Stimulated activated naive CD4-positive, alpha-beta T cell (primary cell): ENCODE data around the gene CST8.
"Not testable (repeated sequence)": the region's sequence is repeated elsewhere in the genome, so short reads cannot be mapped to it uniquely, and the experiment has no call there.

Source experiments
- DNase-seq, 6 experiments: peaks; one replicate each; lab custom pipeline; 2025; lab: John Stamatoyannopoulos, UW

Gene CST8

GRCh38 chr20:23490817-23491216 lies at the start of gene CST8:
Gene CST8 (plus strand): TSS chr20:23491117. CDS start chr20:23491668, 551 bp downstream.
- no peak for DNase-seq

- DNase-seq = peak in 5 of 6 experiments; percentile 7 to 28 (median 21)
Measured at GRCh38 chr20:23441850-23442313, 49.0 kb upstream of the CST8 start.

GRCh38 chr20:23442436-23442835 lies 48.5 kb upstream of the CST8 start:
- DNase-seq = no peak

- no peak for DNase-seq
Measured at GRCh38 chr20:23444859-23445258, 46.1 kb upstream of the CST8 start.

GRCh38 chr20:23445596-23446217 lies 45.2 kb upstream of the CST8 start:
- DNase-seq = no peak

GRCh38 chr20:23446505-23446904 lies 44.4 kb upstream of the CST8 start:
- no peak for DNase-seq

- no peak for DNase-seq
Measured at GRCh38 chr20:23448167-23448566, 42.8 kb upstream of the CST8 start.

GRCh38 chr20:23449421-23449820 lies 41.5 kb upstream of the CST8 start:
- DNase-seq = no peak

GRCh38 chr20:23450877-23451276 lies 40.0 kb upstream of the CST8 start:
- DNase-seq = no peak

GRCh38 chr20:23451956-23452487 lies 38.9 kb upstream of the CST8 start:
- no peak for DNase-seq

- DNase-seq = no peak
Measured at GRCh38 chr20:23452776-23453175, 38.1 kb upstream of the CST8 start, which contains the start of gene CST11. Gene CST11 (minus strand): TSS chr20:23452876. CDS start chr20:23452811, 65 bp downstream.

GRCh38 chr20:23453549-23454543 lies 37.1 kb upstream of the CST8 start:
- no peak for DNase-seq

GRCh38 chr20:23454816-23455215 lies 36.1 kb upstream of the CST8 start:
- no peak for DNase-seq

GRCh38 chr20:23455639-23456038 lies 35.3 kb upstream of the CST8 start:
- DNase-seq = no peak

GRCh38 chr20:23456409-23456808 lies 34.5 kb upstream of the CST8 start:
- no peak for DNase-seq

- no peak for DNase-seq
Measured at GRCh38 chr20:23456873-23457272, 34.0 kb upstream of the CST8 start.

GRCh38 chr20:23459461-23460150 lies 31.3 kb upstream of the CST8 start:
- no peak for DNase-seq

GRCh38 chr20:23461180-23461579 lies 29.7 kb upstream of the CST8 start:
- DNase-seq = no peak

- not testable (repeated sequence) for DNase-seq
Measured at GRCh38 chr20:23466961-23467360, 24.0 kb upstream of the CST8 start.

- not testable (repeated sequence) for DNase-seq
Measured at GRCh38 chr20:23472306-23472705, 18.6 kb upstream of the CST8 start.

GRCh38 chr20:23473293-23473692 lies 17.6 kb upstream of the CST8 start:
- DNase-seq = not testable (repeated sequence)

- DNase-seq = no peak
Measured at GRCh38 chr20:23475395-23475794, 15.5 kb upstream of the CST8 start.
